ENCODE data around the gene GATAD2B.

Gene GATAD2B

GRCh38 chr1:153922972-153923925, at the start of gene GATAD2B:
Gene GATAD2B (minus strand): TSS chr1:153922972. CDS start chr1:153828347, 94,625 bp downstream.
- peak; percentile 100 for DNase-seq

GRCh38 chr1:153970346-153970745, 47.6 kb upstream of the GATAD2B start:
- no peak for DNase-seq

DNA sequence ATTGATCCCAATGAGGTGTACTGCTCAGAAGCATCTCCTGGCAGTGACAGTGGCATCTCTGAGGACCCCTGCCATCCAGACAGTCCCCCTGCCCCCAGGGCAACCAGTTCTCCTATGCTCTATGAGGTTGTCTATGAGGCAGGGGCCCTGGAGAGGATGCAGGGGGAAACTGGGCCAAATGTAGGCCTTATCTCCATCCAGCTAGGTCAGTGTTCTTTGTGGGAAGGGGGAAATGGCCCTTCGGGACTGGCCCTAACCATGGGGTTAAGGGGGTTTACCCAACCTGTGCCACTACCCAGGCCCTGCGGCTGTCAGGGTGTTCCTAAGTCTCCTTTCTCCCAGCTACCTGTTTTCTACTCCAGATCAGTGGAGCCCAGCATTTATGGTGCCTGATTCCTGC, 46.2 kb upstream of the GATAD2B start:
- no peak for DNase-seq

DNA sequence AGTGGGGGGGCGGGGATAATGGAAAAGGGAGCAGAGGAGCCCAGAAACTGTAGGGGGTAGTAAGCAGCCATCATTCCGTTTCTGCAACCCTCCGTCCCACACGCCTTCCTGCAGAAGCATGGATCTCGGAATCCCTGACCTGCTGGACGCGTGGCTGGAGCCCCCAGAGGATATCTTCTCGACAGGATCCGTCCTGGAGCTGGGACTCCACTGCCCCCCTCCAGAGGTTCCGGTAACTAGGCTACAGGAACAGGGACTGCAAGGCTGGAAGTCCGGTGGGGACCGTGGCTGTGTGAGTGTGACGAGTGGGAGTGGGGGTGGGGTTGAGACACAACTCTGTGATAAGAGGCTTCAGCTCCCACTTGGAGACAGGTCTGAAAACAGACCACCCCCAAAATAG, 45.6 kb upstream of the GATAD2B start:
- no peak for DNase-seq

- no peak for DNase-seq
Observed at GRCh38 chr1:153968000-153968363, 45.2 kb upstream of the GATAD2B start.

- DNase-seq, result peak; percentile 98
Observed at GRCh38 chr1:153967107-153967999, 44.6 kb upstream of the GATAD2B start, which contains the start of gene CREB3L4. Gene CREB3L4 (plus strand): TSS chr1:153967902. CDS start chr1:153968526, 624 bp downstream.

DNA sequence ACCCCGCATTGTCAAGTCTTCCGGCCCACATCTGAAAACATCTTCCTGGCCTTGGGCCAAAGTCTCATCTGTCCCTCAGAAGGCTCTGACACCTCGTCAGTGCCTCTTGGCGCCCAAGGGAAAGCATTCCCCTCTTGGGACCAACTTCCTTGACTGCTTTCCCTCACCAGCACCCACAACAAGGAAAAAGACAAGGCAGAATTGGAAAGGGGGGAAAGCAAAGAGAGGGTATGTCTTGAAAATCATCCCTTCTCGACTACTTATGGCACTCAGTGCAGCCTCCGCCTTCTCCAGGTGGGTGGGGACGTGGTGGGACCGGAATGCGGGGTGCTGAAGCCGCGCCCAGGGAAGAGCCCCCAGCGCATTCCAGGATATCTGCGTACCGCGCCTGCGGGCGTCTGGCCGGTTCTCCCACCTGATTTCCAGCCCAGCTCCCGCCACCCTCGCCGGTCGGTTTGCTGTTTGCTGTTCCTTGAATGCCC, 41.1 kb upstream of the GATAD2B start:
- no peak for DNase-seq

DNA sequence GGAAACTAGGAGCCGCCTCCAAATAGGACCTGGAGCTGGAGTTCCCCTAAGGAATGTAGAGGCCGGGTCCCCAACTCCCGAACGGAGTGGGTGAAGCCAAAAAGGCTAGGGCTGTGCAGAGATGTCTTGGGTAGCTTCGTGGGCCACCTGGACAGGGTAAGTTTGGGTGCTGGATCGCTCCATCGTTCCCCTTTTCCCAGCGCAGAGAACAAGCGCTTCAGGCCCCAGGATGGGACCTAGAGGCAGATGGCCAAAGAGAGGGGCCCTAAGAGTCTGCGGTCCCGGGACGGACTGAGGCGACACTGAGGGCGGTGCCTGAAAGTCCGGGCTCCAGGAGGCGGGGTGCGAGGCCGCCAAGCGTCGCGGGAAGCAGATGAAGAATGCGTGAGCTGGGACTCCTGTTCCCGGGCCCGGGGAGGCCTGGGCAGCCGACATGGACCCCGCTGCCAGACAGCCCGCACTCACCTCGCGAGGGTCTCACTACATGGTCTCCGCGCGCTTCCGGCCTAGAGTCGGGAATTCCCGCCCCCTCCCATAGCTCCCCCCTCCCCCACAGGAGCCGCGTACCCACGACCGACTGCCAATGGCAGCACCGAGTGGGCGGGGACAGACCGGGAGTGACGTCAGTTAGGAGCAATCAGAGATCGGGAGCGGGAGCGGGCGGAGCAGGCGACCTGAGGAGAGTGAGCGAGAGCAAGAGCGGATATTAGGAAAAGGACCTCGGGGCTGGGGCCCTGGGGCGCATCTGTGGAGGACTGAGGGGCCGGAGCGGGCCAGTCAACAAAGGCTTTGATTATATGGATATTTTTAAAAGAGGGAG, 40.5 kb upstream of the GATAD2B start, which contains the start of gene SLC39A1:
Gene SLC39A1, minus strand, starts transcription at position 508 of the 820 bp plus-strand sequence. CDS start 822 bp downstream, outside the sequence.
- DNase-seq, result peak; percentile 93

DNA sequence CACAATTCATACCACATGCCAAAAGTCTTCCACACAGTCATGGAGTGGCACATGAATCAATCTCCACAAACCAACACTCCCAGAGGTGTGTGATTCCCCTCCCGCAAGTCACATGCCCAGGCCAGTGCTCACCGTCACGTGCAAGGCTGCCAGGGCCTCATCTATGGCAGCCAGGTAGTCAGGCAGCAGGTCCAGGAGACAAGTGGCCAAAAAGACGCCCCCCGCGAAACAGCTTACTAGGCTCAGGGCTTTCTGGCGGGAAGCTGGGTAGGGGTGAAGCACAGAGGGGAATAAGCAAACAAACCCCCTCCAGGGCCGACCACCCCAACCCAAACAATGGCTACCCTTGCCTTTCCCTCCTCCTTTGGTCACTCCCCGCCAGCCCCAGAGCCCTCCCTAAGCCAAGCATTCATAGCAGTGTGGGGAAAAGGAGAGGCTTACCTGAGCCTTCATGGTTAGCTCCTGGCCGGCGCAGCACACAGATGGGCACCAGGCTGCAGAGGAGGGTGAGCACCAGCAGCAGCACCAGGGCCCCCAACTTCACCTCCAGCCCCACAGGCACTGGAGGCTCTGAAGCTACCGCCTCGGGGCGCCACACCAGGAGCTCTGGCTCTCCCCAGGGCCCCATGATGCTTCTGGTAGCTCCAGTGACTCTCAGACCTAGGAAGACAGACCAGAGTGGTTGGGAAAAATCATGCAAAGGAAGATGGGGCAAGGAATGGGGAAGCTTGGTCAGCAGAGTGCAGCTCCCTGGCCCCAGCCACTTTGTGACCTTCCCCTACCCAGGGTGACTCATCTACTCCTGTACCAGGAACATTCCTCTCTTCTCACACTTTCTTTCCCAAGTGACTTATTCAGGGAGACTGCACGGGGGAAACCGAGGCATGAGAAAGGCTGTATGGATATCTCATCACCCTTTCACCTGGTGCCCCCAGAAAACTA, 39.6 kb upstream of the GATAD2B start:
- DNase-seq, result peak; percentile 46

DNA sequence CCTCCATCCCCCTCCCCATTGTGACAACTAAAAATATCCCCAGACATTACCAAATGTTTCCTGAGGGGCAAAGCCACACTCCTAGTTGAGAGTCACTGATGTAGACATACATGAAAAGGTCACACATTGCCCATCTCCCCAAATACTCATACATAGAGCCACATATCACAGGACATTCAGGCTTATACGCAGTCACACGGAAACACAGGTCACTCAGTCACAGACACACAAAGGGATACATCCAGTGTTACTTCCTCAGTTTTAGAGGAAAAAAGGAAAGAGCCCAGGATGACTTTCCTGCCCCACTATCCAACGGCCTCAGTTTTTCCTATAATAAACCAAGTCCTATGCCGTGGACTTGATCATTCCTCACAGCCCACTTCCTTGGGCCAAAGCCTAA, 38.6 kb upstream of the GATAD2B start:
- no peak for DNase-seq

GRCh38 chr1:153960206-153960605, 37.4 kb upstream of the GATAD2B start:
- DNase-seq, result no peak

DNA sequence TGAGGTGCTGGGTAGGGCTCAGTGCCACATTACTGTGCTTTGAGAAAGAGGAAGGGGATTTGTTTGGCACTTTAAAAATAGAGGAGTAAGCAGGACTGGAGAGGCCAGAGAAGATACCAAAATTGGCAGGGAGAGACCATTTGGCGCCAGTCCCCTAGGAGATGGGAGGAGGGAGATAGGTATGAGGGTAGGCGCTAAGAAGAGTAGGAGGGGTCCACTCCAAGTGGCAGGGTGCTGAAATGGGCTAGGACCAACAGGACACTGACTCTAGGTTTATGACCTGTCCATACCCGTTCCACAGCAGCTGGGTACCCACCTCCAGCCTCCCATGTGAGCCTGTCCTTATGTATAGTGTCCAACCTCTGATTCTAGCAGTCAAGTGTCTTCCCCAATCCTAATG, 36.7 kb upstream of the GATAD2B start:
- DNase-seq, result no peak

GRCh38 chr1:153958961-153959260, 36.1 kb upstream of the GATAD2B start:
- no peak for DNase-seq

DNA sequence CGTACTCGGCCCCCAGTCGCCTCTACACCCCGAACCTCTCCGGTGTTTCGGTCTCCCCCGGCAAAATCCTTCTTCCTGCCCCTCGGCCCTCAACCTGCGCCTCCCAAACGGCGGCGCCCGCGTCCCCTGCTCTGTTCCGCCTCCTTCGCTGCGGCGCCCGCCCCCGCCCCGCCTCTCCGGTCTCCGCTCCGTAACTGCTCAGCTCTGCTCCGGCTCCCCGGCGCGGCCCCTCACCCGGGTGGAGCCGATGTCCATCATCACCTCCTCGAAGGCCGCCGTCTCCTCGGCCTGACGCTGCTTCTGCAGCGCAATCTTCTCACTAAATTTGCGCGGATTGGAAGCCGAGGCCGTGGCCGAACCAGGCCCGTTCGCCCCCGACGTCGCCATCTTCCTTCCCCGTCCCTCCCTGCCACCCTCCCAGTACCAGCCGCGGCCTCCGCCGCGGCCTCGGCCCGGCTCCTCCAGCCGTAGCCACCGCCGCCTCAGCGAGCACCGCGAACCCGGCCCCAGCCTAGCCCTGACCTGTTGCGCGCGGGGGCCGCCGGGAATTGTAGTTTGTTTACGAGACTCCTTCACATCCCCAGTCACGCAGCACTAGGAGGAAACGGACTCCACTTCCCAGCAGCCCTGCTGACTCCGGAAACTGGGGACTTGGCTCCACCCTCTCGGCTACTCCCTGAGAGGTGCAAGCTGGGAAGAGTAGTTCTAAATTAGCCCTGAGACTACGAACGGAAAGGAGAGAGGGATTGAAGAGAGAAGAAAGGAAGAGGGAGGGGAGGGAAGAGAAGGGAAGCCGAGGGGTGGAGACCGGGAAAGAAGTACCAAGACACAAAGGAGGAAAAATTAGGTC, 35.6 kb upstream of the GATAD2B start, which contains the start of gene CRTC2:
Gene CRTC2, minus strand, starts transcription at position 502 of the 850 bp plus-strand sequence. Its CDS starts 115 bp downstream, at position 387.
- DNase-seq, result peak; percentile 99

DNA sequence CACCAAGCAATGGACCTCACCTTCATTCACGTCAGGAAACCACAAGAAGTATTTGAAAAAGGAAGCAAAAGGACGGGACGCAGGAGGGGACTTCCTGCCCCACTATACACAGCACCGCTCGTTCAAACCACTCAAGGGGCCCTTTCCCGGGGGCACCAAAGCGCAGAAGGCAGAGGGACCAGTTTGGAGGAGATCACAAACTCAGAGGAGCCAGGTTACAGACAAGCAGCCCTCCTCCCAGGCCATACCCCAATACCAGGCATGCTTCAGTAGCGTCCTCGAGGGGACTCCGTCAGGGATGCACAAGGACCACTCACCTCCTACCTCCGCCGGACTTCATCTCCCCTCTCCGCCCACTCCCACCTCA, 35.0 kb upstream of the GATAD2B start:
- peak; percentile 18 for DNase-seq

GRCh38 chr1:153956997-153957715, 34.4 kb upstream of the GATAD2B start:
- no peak for DNase-seq

- no peak for DNase-seq
Observed at GRCh38 chr1:153954826-153955225, 32.1 kb upstream of the GATAD2B start.

- no peak for DNase-seq
Observed at GRCh38 chr1:153953859-153954365, 31.1 kb upstream of the GATAD2B start.

GRCh38 chr1:153951801-153952200, 29.0 kb upstream of the GATAD2B start:
- no peak for DNase-seq
